GM19324 (cell line): ENCODE measurements around the gene LITAF.

ENCODE experiments used
- ATAC-seq: cut with Tn5 transposase; IDR thresholded peaks from one replicate; pipeline ENCODE4 v1.9.1; 2021; ENCODE audit warnings: mild to moderate bottlenecking, moderate library complexity; ENCODE audit not compliant: unreplicated experiment, low FRiP score

Gene LITAF

DNA sequence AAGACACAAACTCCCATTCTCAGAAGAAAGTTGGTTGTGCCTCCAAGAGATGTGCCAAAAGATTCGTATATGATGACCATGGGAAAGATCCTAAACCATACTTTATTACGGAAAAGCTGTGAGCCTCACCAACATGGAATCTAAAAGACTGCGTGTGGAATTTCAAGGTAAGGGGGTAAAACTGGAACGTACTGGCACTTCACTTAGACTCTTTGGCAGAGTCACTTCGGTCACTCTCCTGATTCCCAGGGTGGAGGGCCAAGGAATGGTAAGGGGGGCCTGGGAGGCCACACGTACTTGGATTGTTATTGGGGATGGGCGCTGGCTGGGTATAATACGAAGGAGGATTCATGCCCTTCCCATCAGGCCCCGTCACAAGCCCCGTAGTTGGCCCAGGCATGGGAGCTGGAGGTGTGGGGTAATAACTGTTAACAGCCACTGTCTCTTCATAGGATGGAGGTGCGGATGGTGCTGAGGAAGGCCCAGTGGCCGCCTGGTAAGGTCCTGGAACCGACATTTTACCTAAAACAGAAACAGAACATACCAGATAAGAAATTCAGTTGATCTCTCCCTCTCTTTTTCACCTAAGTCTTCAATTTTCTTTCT, 30.4 kb downstream of the LITAF start:
- ATAC-seq: no peak

DNA sequence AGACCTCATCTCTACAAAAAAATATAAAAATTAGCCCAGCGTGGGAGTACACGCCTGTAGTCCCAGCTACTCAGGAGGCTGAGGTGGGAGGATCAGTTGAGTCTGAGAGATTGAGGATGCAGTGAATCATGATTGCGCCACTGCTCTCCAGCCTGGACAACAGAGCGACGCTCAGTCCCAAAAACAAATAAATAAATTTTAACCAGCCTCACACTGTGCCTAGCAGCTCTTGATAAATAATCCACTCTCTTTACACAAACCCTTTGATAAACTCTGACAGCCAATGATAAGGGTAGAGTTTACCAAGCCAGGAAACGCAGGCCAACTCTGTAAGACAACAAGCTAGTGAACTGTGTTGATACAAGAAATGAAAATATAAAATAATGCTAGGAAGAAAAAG, 32.7 kb downstream of the LITAF start:
- ATAC-seq: no peak

DNA sequence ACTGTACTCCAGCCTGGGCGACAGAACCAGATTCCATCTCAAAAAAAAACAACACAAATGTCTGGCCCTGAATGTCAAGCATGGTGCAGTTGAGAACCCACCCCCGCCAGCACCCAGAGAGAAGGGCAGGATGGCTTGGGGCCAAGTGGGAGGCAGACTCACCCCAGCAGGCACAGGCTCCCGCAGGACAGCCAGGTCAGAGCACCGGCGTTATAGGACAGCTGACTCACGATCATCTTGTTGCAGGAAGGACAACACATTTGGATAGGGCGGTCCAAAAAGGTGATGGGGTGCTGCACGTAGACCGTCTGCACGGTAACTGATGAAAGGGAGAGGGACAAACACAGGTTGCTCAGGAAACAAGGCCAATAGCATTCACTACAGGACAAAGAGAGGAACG, 33.3 kb downstream of the LITAF start:
- ATAC-seq: no peak

DNA sequence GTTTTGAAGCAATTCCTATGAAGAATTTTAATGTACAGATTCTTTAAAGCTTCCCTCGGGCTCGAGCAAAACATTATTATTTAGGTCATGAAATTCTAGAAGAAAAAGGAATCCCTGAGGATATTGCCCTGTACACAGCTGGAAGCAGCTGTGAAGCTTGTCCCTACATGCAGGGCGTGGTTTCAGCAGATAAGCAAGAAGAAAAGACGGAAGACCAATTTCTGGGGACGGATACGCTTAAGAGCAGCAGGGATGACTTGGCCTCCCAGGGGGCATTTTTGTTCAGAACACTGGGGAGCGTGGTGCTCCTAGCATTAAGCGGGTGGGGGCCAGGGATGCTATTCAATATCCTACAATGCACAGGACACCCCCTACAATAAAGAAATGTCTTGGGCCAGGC, 34.3 kb downstream of the LITAF start:
- no peak for ATAC-seq

DNA sequence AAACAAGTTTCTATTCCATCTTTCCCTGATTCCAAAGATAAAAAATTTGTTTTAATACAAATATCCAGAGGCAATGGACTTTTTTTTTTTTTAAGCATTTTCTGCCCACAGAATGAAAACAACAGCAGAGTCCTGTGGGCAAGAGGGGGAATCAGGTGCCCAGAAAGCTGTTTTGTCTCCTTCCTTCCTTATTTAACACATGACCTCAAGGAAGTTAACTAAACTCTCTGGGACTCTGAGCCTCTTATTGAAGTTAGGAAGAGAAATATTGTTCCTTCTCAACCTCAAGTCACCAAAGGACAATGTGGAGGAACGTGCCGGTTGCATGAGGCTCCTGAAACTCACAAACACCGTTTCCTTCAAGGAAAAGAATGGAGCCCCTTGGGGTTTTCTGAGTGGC, 34.9 kb downstream of the LITAF start:
- ATAC-seq: no peak

DNA sequence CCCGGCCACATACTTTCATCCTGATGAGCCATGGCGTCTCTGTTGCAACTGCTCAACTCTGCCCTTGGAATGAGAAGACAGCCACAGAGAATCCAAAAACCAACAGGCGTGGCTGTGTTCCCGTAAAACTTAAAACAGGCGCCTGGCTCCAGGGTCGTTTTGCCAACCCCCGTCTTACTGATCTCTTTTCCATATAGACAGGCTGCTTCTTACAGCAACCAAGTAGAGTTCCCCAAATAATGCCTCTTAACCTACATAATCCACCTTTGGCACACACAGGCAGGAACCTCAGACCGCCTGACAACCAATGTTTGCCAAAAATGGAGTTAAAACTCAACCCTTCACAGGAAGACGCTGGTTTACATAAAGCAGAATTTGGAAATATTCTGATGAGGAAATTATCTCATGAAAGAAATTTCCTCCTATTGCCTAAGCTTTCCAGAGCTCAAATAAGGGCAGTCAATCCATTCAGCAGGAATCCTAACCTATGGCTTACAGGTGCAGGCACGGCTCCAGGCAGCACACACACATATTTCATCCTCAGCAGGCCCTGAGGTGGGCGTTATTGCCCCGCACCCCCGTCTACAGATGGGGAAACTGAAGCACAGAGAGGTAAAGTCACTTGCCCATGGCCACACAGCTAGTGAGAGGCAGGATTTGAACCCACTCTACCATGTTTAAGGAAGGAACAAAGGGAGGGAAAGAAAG, 35.8 kb downstream of the LITAF start:
- no peak for ATAC-seq

DNA sequence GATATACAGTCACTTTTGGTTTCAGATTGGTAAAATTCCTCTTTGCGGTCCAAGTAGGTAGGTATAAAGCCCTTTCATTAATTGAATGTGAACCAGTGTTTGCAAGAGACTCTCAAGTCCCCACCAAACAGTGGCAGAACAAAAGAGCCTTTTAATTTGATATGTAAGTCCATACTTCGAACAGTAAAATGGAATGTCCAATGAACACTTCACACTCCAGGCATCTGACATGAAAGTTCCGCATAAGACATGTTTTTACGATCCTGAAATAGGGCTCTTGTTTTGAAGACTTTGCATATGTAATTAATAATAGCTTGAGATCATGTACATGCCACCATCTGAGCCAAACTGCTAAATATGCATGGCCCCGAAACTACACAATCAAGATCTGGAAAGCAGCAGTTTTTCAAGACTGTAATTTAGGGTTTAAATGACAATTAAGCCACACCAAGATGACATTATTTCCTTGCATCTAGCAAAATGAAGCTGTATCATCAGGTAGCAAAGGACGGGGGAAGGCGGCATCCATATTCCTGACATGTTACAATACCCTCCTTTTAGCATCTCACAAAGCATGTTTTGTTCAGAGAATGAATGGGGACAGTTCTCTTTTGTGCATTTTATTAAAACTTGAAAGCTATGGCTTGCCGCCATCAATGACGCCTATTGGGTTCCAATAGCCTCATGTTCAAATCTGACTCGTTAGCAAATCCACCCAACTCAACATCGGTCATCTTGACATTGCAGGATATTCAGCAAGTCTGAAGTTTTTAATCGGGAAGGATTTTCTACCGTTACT, 39.4 kb downstream of the LITAF start:
- no peak for ATAC-seq

DNA sequence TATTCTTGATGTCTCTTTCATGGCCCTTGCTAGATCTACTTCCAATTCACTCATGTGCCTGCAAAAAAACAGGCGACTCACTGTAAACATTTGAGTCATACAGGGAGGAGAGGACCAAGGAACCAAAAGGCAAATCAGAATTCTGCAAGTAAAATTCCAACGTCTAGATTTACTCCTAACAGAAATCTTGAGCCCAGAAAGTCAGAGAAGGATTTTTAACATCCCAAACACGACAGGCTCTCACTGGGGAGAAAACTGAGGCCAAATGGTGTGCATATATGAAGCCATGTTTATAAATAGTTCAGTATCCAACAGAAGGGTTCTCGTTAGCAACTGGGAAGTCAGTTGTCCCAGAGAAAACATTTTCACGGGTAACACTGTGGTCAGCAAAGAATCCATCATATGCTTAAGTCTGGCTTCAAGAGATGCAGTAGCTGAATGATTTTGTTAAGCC, 40.1 kb downstream of the LITAF start:
- no peak for ATAC-seq

DNA sequence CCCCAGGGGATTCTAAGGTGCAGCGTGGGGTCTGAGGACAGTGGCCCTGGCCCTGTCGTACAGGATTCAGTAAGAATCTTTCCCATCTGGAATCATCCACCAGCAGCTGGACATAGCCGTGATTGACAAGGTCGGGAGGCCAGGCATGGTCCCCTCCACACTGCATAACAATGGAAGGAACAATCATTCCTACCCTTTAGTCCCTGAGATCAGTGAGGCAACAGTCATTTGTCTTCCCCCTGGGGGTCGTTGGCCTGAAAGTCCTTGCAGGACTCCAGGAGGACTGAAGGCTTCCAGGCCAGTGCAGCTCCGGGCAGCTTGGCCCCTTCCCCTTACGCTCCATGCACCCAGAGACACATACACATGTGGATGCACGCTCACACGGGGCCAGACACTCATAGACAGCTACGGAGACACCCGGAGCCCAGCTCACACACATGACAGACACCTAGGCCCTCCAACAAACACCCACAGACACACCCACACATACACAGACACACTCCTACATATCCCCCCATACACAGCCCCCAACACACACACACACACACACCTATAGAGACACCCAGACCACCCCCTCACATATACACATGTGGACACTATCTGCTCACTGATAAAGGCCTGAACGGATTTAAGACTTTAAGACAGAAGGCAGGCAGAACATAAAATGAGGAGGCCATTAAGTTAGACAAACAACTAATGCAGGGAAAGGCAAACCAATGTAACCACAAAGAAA, 42.9 kb downstream of the LITAF start:
- no peak for ATAC-seq

DNA sequence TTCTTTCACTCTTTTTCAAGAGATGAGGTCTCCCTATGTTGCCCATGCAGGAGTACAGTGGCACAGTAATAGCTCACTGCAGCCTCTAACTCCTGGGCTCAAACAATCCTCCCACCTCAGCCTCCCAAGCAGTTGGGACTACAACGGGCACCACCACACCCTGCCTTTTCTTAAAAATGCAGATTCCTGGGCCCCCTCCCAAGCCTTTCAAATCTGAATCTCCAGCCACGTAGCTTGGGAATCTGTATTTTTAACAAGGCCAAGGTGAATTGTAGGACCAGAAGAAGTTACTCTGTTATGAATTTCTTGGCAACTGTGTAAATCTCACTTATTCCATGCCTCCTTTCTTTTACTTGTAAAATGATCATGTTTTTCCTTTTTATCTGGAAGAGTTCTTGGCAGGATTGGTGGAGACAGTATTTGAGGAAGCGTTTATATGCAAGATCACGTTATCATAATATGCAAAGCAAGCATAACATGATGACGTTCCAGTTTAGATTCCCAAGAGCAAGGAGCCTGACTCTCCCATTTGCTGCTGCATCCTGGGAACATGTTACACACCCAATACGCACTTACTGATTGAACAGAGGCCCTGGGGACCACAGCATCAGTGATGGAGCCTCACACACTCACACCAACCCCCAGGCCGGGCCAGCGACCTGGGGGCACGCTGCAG, 44.5 kb downstream of the LITAF start:
- no peak for ATAC-seq

DNA sequence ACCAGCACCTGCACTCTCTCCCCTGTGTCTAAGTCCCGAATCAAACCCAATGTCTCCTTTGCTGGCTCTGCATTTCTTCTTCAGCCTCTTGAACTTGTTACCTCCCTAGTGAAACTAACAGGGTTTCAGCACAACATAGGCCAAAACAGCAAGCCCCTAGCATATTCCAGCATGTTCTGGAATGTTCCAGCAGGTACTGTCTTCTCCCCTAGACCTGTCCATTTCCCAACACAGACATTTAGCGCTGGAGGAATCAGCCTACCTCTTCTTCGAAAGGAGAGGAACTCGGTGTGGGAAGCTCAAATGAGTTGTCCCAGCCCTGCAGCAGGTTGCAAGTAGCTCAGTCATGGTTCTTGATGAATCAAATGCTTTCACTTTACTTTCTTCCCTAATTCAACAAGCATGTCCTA, 47.1 kb downstream of the LITAF start:
- no peak for ATAC-seq

DNA sequence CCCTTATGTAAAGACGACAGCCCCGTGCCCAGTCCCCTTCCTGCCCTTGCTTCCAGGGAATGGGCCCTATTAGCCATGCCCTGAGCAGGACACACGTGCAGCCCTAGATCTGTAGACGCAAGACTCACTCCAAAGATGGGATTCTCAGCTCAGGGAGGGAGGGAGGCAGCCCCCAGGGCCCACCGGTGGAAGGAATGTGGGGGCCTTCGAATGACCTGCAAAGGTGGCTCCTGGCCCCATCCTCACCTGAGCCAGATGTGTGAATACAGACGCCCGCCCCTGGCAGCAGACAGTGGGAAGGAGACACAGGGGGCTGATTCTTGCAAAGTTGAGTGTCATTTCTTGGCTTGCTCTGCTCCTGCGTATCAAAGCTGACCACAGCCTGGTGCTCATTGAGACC, 47.8 kb downstream of the LITAF start:
- no peak for ATAC-seq

DNA sequence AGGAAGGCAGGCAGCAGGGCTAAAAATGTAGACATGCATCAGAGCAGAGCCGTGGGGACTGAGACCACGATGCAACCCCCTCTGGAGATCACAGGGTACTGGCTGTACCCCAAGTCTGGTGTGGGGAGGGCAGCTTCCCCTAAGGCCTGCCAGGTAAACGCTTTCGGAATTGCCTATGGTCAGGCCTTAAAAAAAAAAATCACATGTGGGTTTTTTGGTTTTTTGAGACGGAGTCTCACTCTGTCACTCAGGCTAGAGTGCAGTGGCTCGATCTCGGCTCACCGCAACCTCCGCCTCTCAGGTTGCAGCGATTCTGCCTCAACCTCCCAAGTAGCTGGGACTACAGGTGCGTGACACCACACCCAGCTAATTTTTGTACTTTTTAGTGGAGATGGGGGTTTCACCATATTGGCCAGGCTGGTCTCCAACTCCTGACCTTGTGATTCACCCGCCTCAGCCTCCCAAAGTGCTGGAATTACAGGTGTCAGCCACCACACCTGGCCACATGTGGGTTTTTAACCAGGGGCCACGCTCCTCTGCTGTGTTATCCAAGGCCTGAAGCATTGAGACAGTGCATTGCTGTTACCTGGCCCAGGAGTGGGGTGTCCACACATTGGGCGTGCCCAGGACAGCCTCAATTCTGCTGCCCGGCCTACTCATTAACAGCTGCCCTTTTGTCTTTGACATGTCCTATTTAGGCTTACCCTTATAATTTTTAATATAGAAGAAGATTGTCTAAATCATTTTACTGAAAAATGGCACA, 50.4 kb downstream of the LITAF start:
- ATAC-seq: no peak

DNA sequence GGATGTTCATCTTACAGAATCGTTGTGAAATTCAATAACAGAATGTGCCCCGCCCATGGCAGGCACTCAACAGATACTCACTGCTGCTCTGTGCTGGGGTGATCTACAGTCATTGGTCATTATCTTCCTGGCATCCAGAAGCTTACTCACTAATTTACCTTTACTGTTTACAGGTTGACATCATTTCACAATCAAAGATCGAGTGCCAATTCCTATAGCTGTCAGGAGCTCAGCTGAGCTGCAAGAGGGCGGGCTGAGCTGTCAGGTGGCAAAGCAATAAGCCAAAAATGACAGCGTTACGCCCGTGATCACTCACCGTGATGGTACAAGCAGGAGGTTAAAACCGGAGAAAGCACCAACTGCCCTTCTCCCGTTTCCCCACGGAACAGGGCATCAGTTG, 51.2 kb downstream of the LITAF start:
- no peak for ATAC-seq

DNA sequence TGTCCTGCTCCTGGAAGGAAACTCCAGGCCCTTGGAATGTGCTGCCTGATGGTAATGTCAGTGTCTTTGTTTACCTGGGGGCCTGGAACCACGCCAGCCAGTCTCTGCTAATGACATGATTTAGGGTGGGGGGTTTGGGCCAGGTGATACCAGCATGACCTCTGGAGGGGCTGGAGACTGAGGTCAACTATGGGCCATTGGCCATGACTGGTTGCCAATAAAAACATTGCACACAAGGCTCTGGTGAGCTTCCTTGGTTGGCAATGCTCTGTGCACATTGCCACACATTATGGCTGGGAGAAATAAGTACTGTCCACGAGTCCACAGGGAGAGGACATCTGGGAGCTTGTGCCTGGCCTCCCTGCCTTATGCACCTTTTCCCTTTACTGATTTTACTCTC, 52.5 kb downstream of the LITAF start:
- ATAC-seq: no peak

DNA sequence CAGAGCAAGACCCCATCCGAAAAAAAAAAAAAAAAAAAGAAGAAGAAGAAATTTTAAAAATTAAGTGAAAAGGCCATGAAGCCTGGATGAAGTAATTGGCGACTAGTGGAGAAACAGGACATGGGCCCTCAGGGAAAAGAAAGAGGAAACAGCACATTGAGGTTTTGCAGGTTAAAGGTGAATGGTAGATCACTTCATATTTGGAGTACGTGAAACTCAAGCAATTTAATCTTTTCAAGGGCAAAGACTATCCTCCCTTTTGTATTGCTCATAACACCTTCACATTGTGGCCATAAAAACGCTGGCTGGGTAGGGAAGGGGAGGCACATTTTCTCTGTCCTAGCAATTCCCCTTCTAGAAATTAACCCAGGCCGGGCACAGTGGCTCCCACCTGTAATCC, 53.1 kb downstream of the LITAF start:
- ATAC-seq: no peak

DNA sequence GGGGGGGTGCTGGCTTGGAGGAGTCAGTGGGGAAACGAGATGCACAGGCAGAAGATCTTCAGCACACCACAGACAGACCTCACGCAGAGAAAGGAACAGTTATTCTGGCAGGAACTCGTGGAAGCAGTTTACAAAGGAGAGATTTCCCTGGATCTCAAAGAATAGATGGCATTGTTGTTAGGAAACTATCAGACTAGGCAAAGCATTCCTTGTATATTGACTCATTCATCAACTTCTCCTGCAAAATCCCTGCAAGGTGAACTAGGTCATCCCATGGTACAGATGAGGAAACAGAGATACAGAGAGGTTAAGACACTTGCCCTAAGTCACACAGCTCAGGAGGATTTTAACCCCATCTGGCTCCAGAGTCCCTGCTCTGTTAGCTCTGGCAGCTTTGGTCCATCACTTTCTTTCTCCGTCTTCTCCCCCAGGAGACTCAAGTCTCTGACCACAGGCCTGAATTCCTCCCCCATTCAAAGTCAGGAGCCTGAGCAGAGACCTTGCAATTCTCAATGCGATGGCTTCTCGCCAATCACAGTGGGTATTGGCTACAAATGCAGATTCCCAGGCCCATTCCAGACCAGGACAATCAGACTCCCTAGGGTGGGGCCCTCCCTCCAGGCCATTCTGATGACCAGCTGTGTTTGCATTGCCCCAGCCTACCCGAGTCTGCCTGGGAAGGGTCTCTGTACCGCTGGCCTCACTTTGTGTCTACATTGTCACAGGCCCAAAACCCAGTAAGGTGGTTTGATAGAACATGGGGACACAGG, 56.4 kb downstream of the LITAF start:
- ATAC-seq: no peak

DNA sequence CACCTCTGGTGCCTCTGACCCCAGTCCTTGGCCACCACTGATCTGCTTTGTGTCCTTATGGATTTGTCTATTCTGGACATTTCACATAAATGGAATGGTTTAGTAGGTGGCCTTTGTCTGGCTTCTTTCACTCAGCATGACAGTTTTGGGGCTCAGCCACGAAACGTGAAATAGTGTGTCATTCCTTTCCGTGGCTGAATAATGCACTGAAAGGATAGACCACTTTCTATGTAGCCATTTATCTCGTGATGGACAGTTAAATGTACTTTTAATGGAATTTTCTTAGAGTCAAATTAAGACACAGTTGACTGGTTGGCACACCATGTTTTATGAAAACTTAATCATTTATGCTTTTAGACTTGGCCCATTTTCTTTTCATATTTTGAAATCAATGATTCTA, 57.4 kb downstream of the LITAF start:
- no peak for ATAC-seq

DNA sequence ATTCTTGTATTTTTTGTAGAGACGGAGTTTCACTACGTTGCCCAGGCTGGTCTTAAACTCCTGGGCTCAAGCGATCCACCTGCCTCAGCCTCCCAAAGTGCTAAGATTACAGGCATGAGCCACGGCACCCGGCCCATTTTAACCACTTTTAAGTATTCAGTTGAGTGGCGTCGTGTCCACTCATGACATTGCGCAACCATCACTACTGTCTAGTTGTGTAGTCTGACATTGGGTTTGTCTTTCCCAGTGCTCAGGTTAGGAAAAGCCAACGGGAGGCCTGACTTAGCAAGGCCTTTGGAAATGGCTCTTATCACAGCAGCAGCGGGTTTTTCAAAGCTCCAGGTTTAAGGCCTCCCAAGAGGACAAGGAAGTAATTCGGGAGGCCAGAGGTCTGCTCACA, 58.7 kb downstream of the LITAF start:
- no peak for ATAC-seq
